Activated effector memory CD4-positive, alpha-beta T cell treated with Interleukin-2 at 50 U/mL for 16 hours (primary cell): Measurements from ENCODE around the gene KIRREL3.

Experiments
- DNase-seq: peaks from one replicate; pipeline ENCODE4 v3.0.0-alpha.2; 2020

KIRREL3 gene

GRCh38 chr11:126497581-126498122, 502.9 kb downstream of the KIRREL3 start:
- no peak for DNase-seq

DNA sequence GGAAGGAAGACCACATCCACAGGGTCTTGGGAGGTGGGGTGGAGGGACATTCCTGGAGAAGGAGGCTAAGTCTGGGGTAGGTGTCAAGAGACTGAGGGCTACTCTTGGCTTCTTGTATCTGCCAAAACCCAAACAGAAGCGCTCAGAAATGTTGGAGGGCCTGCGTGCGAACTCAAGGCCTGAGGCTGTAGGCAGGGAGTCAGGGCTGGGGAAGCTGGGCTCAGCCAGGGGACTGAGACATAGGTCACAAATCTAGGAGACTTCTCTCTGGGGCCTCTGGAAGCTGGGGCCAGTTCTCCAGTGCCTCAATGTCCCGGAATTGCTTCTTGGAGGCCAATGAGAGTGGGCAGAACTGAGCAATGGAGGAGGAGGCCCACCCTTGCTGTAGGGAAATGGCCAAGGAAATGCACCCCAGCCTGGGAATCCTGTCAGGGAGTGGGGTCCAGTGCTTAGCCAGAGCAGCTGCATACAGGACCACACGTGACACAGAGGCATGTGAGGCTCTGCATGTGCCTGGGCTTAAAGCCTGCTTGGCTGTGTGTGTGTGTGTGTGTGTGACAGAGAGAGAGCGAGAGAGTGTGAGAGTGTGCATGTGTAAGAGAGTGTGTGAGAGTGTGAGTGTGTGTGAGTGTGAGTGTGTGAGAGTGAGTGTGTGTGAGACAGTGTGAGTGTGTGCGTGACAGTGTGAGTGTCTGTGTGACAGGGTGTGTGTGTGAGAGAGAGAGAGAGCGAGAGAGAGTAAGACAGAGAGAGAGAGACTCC, 503.8 kb downstream of the KIRREL3 start:
- no peak for DNase-seq

- DNase-seq: no peak
These were observed 505.0 kb downstream of the KIRREL3 start for GRCh38 chr11:126495281-126496220.

- DNase-seq: no peak
These were observed 505.7 kb downstream of the KIRREL3 start for GRCh38 chr11:126494831-126495230.

DNA sequence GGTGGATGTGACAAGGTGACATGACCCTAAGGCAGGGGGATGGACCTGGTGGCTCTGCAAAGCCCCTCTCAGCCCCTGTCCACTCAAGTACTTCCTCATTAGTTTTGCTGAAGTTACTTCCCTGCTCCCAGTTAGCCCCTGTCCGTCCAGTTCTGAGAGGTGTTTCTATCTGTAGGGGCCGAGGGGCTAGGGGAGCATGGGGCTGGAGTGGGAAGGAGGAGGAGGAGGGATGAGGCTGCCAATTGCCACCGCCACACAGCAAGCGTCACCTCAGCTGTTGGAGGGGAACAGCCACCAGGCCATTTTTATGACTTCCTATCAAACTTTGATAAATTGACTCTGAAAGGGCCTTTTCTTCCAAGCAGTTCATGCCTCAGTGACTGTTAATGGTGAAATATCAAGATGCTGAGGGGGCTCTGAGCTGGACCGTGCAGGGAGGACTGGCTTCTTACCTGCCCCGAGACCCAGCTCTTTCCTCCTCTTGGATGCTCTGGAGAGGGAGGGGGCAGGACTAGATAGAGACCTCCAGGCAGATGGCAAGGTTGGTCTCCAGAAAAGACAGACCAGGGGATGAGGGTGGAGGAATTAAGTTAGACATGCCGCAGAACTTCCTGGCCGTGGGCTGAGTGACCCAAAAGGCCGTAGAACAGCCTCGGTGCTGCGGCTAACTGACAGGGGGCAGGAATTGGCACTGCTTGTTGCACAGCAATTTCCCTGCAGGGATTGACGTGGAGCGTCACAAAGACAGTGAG, 508.1 kb downstream of the KIRREL3 start:
- DNase-seq: no peak

GRCh38 chr11:126491092-126491491, 509.5 kb downstream of the KIRREL3 start:
- DNase-seq: no peak

DNA sequence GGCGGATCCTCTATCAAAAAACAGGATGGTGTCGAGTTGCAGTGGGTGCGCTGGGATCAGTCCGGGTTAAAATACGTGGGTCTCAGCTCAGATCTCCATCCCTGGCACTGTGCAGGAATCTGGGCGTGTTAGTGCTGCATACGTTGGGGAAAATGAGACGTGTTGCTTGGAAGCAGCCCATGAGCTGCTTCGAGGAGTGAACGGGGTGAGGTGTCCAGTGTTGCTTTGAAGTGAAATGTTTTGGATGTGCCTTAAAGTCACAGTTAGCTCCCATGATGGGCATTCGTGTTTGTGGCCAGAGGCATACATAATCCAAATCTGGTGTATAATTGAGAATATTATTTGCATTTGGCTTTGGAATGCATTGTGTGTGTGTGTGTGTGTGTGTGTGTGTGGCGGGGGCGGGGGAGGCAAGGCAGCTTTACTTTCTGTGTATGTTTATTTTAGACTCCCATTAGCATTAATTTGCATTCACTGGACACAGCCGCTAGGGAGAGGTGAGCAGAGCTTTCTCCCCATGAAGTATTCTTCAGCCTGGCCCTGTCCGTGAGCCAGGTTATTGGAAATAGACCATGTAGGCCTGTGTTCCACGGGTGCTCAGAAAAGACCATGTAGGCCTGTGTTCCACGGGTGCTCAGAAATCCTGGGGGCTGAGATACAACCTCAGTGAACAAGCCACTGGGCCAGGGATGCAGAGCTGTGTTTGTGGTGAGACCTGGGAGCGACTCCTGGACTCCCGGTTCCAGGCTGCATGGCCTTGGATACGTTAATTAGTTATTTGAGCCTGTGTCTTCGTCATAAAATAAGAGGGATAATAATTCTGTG, 510.5 kb downstream of the KIRREL3 start:
- DNase-seq: no peak

GRCh38 chr11:126488591-126489370, 511.8 kb downstream of the KIRREL3 start:
- DNase-seq: no peak

DNA sequence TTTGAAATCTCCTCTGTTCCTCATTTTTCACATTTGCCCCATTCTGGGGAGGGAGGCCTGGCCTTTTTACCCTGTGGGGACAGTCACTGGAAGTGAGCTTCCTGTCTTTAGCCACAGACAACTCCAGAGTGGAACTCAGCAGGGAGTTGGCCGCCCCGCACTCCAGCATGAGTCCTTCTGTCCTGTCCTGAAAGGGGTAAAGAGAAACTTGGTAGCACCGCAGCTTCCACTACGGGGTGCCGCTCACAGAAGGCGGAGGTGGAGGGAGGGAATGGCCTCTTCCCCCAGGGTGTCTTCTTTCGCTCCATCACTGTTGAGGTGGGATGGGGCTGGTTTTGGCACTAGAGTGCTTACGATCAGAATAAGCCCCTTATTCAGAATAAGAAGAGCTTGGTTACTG, 512.9 kb downstream of the KIRREL3 start:
- DNase-seq: no peak

DNA sequence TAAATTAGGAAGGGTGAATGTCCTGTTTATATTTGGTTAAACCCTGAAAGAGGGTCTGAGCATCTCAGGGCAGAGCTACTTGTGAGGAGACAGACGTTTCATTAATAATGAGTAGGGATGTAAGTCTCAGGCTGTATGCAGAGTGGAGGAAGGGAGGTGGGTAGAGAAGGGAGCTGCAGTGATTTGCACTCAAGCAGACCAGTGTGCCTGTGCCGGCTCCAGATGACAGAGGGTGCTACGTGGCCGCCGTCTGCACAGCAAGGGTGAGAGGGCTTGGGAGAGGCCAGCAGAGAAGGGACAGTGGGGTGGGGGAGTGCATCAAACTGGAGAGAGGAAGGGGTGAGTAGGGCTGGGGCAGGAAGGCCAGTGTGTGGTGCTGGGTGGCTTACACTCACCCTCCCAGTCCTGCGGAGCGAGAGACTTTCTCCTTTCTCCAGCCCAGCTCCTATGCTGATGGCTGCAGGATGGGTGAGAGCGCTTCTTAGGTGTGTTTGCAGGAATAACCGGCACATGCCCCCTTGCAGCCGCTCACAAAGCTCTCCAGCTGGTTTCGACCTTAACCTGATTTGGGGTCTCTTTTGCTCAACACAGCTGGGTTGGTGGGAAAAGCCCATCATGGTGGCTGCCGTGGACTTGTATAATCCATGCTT, 514.5 kb downstream of the KIRREL3 start:
- no peak for DNase-seq

DNA sequence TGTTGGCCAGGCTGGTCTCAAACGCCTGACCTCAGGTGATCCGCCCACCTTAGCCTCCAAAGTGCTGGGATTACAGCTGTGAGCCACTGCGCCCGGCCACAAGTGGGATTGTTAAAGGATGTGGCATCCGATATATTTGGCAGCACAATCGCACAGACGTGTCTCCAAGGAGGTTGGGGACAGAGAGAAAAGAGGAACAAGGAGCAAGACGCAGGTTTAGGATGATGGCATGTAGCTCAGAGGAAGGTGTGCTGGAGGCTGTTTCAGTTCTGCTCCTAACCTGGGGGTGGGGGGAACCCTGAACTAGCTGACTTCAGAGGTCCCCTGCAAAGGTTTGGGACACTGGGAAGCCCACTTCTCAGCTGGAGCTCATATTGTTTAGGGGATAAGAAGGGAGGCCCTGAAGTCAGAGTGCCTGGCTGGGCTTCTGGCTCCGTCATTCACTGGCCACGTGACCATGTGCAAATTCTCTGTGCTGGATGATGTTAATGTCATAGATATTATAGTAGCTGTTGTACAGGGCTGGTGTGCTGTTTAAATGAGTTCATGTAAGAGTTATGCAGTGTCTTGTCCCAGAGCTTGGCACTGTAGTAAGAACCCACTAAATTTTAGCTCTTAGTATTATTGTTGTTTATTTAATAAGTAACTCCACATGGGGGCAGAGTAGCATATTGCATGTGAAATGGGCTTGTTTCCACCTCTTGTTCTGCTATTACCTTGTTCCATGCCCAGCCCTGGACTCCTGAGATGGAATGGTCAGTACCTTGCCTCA, 515.4 kb downstream of the KIRREL3 start:
- DNase-seq: no peak

- no peak for DNase-seq
These were observed 516.3 kb downstream of the KIRREL3 start for GRCh38 chr11:126484266-126484665.

- no peak for DNase-seq
These were observed 516.9 kb downstream of the KIRREL3 start for GRCh38 chr11:126483621-126484195.

DNA sequence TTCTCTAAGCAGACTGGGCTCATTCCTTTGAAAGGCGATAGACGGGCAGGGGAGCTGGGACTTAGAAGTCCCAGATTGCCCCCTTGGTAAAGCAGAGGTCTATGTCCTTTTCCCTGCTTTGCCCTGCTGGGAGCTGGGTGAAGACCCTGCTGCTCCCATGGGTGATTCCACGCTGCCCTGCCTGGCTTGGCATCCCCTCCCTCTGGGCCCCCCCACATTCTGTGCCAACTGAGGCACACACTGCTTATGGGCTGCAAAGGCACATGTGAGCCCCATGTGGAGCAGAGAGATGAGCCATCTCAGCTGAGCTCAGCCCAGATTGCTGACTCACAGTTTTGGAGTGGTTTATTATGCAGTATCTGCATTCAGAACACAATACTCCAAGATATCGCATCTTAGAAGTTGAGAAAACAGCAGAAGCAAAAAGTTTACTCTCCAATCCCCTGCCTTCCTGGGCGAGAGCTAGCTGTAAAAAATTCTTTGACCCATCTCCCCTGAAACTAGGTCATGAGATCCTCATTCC, 517.9 kb downstream of the KIRREL3 start:
- DNase-seq: no peak

- DNase-seq: no peak
These were observed 519.3 kb downstream of the KIRREL3 start for GRCh38 chr11:126481303-126481680.

DNA sequence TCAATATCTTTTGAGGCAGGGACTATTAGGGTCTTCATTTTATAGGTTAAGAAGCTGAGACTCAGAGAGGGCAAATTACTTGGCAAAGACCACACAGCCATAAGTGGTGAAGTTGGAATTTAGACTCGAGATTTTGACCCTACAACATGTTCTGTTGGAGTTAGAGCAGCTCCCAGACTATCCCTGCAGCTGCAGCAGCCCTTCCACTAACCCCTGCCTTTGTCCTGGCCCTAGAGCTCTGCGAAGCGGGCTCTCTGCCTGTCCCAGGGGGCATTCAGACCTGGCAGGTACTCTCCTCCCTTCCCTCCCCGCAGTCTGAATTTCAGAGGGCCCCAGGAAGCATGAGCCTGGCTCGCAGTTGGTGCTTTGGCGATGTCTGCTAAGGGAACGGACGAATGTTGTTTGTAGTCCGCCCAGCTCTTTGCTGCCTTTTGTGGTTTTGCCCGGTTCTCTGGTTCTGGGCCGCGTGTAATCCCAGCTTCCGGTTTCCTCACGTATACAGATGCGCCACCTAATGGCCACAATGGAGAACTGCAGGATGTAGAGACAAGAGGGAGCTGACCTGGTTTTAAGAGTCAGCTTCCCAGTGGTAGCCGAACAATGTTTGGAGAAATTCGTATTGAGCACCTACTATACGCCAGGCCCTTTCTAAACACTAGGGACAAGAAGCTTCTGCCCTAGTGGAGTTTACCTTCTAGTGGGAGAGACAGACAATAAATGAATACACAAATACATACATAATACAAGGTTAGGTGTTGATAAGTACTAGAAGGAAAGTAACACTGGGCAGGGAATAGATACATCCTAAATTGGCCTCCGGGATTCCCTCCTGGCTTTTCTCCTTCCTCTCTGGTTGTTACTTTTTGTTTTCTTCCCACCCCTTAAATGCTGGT, 519.9 kb downstream of the KIRREL3 start:
- DNase-seq: peak; percentile 57

DNA sequence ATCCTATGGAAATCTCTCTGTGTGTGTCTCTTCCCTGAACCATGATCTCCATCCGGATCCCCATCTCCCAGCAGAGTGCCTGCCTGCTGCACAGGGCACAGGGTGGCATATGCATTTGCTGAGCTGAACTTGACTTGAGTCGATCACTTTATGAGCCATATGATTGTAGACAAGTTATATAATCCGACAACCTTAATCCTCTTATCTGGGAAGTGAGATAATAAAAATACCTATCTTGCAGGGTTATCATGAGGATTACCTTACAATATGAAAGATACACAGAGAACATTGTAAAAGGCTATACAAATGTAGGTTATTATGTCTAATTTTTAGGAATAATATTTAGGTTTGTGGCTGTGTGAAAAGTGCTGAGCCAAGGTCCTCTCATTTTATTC, 520.6 kb downstream of the KIRREL3 start:
- DNase-seq: no peak
